Breast epithelium (tissue), 4 donors: ENCODE measurements around the gene UBAP1L. TPM values are rescaled to one million over a fixed set of nuclear protein-coding genes. Genes with fewer than 3 reads are reported as not detected.

Source experiments
- DNase-seq, 2 donors: peaks; one replicate each; pipeline ENCODE4 v3.0.0-alpha.2; 2019; ENCODE audit warnings: low spot score in 2 of 2
- H3K27ac ChIP-seq, 2 donors: fragments of 200-600 bp; sonication (generic) in 1 of 2; one replicate each; pipeline ENCODE4 v1.5.1; 2016 to 2019; ENCODE audit warnings: mild to moderate bottlenecking in 1 of 2
- H3K27me3 ChIP-seq, 2 donors: fragments of 200-600 bp; sonication (generic) in 1 of 2; one replicate each; pipeline versions ENCODE4 v1.5.1 to v1.6.0; 2017 to 2019; ENCODE audit warnings: control low read depth in 1 of 2, mild to moderate bottlenecking in 1 of 2
- H3K36me3 ChIP-seq: fragments of 200-600 bp; one replicate; pipeline ENCODE4 v1.5.1; 2019
- H3K4me1 ChIP-seq, 2 donors: fragments of 200-600 bp; sonication (generic); one replicate each; pipeline ENCODE4 v1.5.1; 2016 to 2019; ENCODE audit warnings: control low read depth in 1 of 2
- H3K4me3 ChIP-seq, 3 donors: fragments of 200-600 bp; sonication (generic); 1 replicate in 2 of 3; 2 replicates in 1 of 3; pipeline ENCODE4 v1.5.1; 2016 to 2019; ENCODE audit warnings: mild to moderate bottlenecking in 3 of 3, moderate library complexity in 2 of 3
- H3K9me3 ChIP-seq, 2 donors: fragments of 200-600 bp; sonication (generic) in 1 of 2; one replicate each; pipeline ENCODE4 v1.5.1; 2016 to 2019; ENCODE audit warnings: control low read depth in 1 of 2
- CTCF ChIP-seq, 3 donors: fragments of 450-650 bp; IDR thresholded peaks; one replicate each; pipeline ENCODE4 v1.5.1; 2016 to 2017; ENCODE audit warnings: antibody characterized with exemption in 3 of 3, mild to moderate bottlenecking in 3 of 3, moderate library complexity in 3 of 3
- POLR2A ChIP-seq: fragments of 450-650 bp; IDR thresholded peaks from one replicate; pipeline ENCODE4 v1.6.1; 2016; ENCODE audit warnings: antibody characterized with exemption, mild to moderate bottlenecking, moderate library complexity
- POLR2AphosphoS5 ChIP-seq, 3 donors: sonication (generic); formaldehyde crosslinking; IDR thresholded peaks; one replicate each; pipeline ENCODE4 v1.6.1; 2017; ENCODE audit warnings: antibody characterized with exemption in 3 of 3
- intact Hi-C: fragments of 100-400 bp; cut with DNase I; formaldehyde crosslinking; loops from one replicate; pipeline ENCODE4 v1.15.1; 2023; ENCODE audit warnings: low total_unique reads
- total RNA-seq, 3 donors: library from RNA; depleted of rRNA; stranded (reverse); fragments of >200 nt; gene quantifications; one replicate each; pipeline ENCODE4 v1.1.0, GENCODE V29; 2016

The UBAP1L gene
- total RNA-seq, 3 donors from 2014 or later = 3.7 to 10.0 (median 7.2) TPM

- no peak overlapping the region for H3K27ac ChIP-seq
- H3K4me1 ChIP-seq = no peaks in the 10 kb centered on the region
- no peak for DNase-seq
- no peaks in the 10 kb centered on the region for H3K9me3 ChIP-seq
- TF ChIP-seq POLR2AphosphoS5 (IDR thresholded peaks at IDR 0.05) = no peak
- H3K27me3 ChIP-seq = no peaks in the 10 kb centered on the region
- intact Hi-C loops = loop anchor here (10.0 kb wide), 1 partner anchor 57 kb away; no protein-coding TSS in a partner anchor
- H3K4me3 ChIP-seq = no peak overlapping the region
- H3K36me3 ChIP-seq = no peaks in the 10 kb centered on the region
These were observed 22.8 kb downstream of the UBAP1L start for GRCh38 chr15:65091946-65092770.

DNA sequence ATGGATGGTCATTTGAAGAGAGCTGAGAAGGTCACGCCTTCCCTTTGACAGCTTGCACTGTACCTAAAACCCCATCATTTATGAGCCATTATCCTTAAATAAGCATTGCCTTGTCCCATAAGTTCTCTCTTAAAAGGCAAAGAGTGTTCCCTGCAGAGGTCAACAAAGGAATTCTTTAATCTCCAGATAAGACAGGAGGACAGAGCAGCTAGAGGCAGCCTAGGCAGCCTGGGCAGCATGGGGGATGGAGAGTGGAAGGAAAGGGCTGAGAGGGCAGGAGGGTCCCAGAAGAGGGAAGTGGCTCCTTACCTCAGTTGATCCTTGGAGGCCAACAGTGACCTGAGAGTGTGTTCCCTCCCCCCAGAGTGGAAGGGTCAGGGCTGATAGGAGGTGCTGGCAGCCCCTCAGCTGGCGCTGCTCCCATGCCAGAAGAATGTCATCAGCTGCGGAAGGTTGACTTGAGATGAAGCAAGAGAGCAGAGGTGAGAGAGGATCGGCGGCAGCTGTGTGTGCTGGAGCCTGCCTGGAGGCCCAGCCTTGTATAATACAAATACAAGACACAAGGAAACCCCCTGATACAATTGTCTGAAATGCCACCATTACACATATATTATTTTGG lies 25.7 kb downstream of the UBAP1L start:
- no peaks in the 10 kb centered on the region for H3K9me3 ChIP-seq
- H3K4me3 ChIP-seq = no peak overlapping the region
- intact Hi-C loops = no loop called here
- H3K27ac ChIP-seq = peak overlapping the region; percentile 92 to 98
- no peaks in the 10 kb centered on the region for H3K27me3 ChIP-seq
- no peaks in the 10 kb centered on the region for H3K36me3 ChIP-seq
- no peaks in the 10 kb centered on the region for H3K4me1 ChIP-seq
- TF ChIP-seq CTCF (IDR thresholded peaks at IDR 0.05) (no peak), POLR2A (no peak), POLR2AphosphoS5 (IDR thresholded peaks at IDR 0.05) (no peak)
- no peak for DNase-seq

DNA sequence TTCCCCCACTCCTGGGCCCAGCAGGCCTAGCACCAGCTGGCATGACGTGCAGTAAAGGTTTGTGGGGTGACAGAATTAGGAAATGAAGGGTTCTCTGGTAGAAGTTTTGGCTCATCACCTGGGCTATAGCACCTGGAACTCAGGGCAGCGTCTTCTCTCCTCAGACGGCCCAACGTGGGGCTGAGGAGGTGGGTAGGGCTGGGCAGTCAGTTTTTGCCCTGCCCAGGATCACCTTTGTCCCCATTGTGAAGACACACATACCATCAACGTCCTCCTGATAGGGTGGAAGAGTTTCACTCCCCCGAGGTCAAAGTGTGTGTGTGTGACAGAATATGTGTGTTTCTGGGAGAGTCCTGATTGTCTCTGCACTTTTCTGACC lies 26.4 kb downstream of the UBAP1L start:
- no peaks in the 10 kb centered on the region for H3K9me3 ChIP-seq
- TF ChIP-seq CTCF (IDR thresholded peaks at IDR 0.05) (no peak), POLR2A (no peak), POLR2AphosphoS5 (IDR thresholded peaks at IDR 0.05) (no peak)
- H3K27me3 ChIP-seq = no peaks in the 10 kb centered on the region
- H3K4me3 ChIP-seq = no peak overlapping the region
- DNase-seq = no peak
- peak overlapping the region; percentile 92 to 98 for H3K27ac ChIP-seq
- intact Hi-C loops = no loop called here
- no peaks in the 10 kb centered on the region for H3K4me1 ChIP-seq
- no peaks in the 10 kb centered on the region for H3K36me3 ChIP-seq

DNA sequence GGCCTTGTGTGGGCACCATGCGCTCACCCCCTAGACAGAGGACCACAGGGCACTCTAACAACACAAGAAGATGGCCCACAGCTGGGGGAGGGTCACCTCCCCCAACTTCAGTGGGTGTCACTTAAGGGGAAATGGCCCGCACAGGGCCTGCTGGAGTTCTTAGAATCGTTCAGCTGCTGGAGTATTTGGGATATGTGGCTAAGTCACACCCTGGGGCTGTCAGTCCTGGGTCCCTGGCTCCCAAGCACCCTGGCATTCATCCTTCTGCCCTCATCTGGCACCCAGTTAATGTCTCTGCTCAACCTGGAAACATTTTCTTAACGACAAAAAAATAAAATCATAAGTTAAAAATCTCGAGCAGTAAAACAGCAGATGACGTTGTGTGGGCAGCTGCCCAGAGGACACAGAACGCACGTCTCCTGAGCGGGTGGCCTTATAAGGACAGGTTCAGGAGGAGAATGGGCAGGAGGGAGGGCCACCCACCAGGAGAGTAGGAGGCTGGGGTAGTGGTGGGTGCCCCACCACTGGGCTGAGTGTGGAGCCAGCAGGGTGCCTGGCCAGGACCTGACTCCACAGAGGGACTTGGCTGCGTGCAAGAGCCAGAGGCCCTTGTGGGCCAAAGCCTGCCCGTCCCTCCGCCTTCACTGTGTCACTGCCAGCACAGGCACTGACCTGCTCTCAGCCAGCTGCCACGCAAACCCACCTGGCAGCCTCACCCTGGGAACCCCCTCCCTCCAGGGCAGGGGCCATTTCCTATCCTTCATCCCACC lies 26.9 kb downstream of the UBAP1L start:
- no peaks in the 10 kb centered on the region for H3K9me3 ChIP-seq
- peak in 1 of 2 donors; percentile 94 for DNase-seq
- intact Hi-C loops = no loop called here
- H3K27ac ChIP-seq = peak overlapping the region; percentile 92 to 98
- no peaks in the 10 kb centered on the region for H3K4me1 ChIP-seq
- H3K27me3 ChIP-seq = no peaks in the 10 kb centered on the region
- H3K36me3 ChIP-seq = no peaks in the 10 kb centered on the region
- H3K4me3 ChIP-seq = peak overlapping the region in 1 of 3 donors; percentile 2
- peak; percentile 19 to 46 (median 32) for TF ChIP-seq POLR2AphosphoS5 (IDR thresholded peaks at IDR 0.05)
- no peak for TF ChIP-seq POLR2A
- TF ChIP-seq CTCF (IDR thresholded peaks at IDR 0.05) = no peak

- DNase-seq = no peak
- Histone ChIP-seq H3K9me3 (no peaks in the 10 kb centered on the region), H3K4me1 (no peaks in the 10 kb centered on the region), H3K27ac (peak overlapping the region; percentile 92 to 98), H3K27me3 (no peaks in the 10 kb centered on the region), H3K4me3 (peak overlapping the region in 1 of 3 donors; percentile 2), H3K36me3 (no peaks in the 10 kb centered on the region)
- intact Hi-C loops = no loop called here
- TF ChIP-seq POLR2AphosphoS5 (IDR thresholded peaks at IDR 0.05) (no peak), POLR2A (no peak), CTCF (IDR thresholded peaks at IDR 0.05) (no peak)
These were observed 27.6 kb downstream of the UBAP1L start for GRCh38 chr15:65087411-65087810.
